NB4 (cell line): Measurements from ENCODE around the gene EFNA3.

Experiments used
- DNase-seq: peaks from one replicate; pipeline ENCODE4 v3.0.0; 2010; ENCODE audit warnings: low read depth
- H3K4me3 ChIP-seq: one replicate; pipeline ENCODE4 v1.5.1; 2011; ENCODE audit warnings: mild to moderate bottlenecking, low read depth, low read length, moderate library complexity
- MYC ChIP-seq: IDR thresholded peaks from 2 replicates; pipeline ENCODE4 v1.6.1; 2011; ENCODE audit warnings: low read depth, low read length
- POLR2A ChIP-seq: IDR thresholded peaks from 2 replicates; pipeline ENCODE4 v1.6.1; 2011; ENCODE audit warnings: mild to moderate bottlenecking; ENCODE audit not compliant: insufficient read length; ENCODE audit errors: extremely low read depth
- TF ChIP-seq, protein P1 (sequence below): IDR thresholded peaks from 2 replicates; pipeline ENCODE4 v1.6.1; 2011; ENCODE audit warnings: low read depth, low read length
- TF ChIP-seq, protein P2 (sequence below): IDR thresholded peaks from one replicate; pipeline ENCODE4 v1.5.1; 2012; ENCODE audit warnings: low read depth, low read length

EFNA3 gene

DNA sequence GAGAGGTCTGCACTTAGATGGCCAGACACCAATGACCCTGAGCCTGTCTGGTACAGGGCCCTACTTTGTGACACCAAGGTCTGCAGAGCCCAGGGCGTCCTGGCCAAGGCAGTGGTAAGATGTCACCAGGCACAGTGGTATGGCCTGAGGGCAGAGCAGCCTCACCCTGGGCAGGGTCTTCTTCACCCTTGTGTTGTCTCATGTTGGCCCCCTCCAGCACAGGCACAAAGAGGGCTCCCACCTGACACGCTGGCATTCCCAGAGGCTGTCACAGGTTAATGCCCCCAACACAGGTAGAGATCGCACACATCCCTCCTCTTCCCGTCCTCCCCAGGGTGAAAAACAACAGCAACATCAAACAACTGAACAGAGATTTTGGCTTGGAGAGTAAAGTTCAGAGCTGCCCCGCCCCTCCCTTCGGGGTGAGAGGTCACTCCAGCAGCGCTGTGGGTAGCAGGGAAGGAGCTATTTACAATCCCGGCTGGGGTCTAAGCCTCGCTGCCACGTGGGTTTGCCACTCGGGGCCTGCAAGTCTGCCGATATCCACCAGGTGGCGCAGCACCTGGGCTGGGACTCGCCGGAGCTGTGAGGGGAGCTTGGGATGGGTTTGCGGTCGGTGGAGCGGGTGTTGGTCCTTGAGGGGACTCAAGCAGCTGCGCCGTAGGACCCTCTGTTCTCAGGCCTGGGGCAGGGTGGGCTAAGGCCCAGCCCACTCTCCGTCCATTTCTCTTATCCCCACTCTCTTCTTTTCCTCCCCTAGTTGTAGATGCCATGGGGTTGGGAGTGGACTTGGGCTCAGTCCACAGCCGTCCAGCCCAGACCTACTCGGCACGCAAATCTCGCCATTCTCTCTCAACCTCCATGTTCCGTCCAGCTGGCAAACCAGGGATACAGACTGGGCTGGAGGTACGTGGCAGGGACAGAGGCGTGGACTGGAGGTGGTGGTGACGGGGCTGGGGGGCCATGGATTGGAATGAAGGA, 12.7 kb downstream of the EFNA3 start:
- peak; percentile 77 for DNase-seq
- TF ChIP-seq, protein P1, sequence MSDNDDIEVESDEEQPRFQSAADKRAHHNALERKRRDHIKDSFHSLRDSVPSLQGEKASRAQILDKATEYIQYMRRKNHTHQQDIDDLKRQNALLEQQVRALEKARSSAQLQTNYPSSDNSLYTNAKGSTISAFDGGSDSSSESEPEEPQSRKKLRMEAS: peak; percentile 96
- no peak for TF ChIP-seq POLR2A
- TF ChIP-seq MYC: peak; percentile 93
- TF ChIP-seq, protein P2, sequence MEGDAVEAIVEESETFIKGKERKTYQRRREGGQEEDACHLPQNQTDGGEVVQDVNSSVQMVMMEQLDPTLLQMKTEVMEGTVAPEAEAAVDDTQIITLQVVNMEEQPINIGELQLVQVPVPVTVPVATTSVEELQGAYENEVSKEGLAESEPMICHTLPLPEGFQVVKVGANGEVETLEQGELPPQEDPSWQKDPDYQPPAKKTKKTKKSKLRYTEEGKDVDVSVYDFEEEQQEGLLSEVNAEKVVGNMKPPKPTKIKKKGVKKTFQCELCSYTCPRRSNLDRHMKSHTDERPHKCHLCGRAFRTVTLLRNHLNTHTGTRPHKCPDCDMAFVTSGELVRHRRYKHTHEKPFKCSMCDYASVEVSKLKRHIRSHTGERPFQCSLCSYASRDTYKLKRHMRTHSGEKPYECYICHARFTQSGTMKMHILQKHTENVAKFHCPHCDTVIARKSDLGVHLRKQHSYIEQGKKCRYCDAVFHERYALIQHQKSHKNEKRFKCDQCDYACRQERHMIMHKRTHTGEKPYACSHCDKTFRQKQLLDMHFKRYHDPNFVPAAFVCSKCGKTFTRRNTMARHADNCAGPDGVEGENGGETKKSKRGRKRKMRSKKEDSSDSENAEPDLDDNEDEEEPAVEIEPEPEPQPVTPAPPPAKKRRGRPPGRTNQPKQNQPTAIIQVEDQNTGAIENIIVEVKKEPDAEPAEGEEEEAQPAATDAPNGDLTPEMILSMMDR: peak; percentile 92
- no peak overlapping the region for H3K4me3 ChIP-seq

DNA sequence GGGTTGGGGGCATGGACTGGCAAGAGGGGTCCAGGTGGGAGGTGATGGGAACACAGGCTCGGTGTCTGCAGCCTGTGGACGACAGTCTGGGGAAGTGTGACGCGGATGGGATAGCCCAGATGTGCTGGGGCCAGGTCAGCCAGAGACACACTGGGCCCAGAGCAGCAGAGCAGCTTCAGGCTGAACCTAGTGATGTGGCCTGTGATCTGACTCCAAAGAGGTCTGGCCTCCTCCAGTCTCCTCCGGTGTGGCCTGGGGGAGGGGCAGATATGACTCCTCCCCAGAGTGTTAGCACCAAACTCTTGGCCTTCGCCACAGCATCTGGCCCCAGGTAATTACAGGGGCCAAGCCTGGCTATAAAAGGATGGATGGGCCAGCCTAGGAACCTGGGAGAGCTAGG, 13.5 kb downstream of the EFNA3 start:
- DNase-seq: no peak
- no peak overlapping the region for H3K4me3 ChIP-seq
- TF ChIP-seq, protein P2: no peak
- TF ChIP-seq, protein P1: no peak
- TF ChIP-seq MYC (no peak), POLR2A (no peak)

DNA sequence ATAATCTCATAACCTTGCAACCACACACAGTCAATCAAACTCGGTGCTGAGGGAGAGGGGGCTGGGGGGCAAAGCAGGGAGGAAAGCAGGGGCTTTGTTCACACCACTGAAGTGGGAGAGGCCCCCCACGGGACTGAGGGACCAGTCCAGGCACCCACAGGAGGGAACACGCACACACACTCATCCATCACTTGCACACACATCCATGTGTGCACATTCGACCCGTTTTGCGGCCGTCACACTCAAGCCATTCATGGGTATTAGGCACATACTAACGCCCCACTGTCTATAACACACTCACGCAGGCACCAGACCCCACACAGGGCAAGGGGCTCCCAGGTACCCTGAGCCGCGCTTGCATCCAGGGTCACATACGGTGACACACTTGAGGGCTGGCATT, 14.0 kb downstream of the EFNA3 start:
- TF ChIP-seq POLR2A (no peak), MYC (no peak)
- TF ChIP-seq, protein P2: no peak
- TF ChIP-seq, protein P1: no peak
- no peak overlapping the region for H3K4me3 ChIP-seq
- no peak for DNase-seq

DNA sequence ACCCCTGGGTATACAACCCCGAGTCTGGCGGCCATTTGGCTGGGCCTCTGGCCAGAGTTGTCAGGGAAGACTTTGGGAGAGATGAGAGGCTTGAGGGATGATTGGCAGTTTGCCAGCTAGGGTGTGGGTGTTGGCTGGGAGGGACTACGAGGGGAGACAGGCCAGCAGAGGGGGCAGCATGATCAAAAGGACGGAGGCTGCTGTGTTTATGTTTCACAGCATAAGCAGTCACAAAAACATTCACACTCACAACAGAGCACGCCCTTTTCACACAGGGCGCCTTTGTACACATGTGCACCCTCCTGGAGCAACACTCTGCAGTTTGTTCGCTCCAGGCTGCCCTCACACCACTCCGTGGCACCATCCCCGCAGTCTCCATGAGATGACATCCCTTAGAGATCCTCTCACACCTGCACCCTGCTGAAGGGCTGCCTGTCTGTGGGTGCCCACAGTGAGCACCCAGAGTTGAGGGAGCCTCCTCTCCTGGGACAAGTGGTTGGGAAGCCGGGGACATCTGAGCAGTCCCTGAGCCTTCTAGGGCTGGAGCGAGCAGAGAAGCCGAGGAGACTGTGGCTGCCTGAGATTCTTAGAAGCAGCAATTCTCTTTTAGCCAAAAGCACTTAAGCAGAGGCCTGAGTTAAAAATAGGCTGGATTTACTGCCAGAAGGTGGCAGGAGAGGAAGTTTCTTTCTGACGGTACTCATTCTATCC, 15.4 kb downstream of the EFNA3 start:
- DNase-seq: peak; percentile 54
- TF ChIP-seq, protein P1: no peak
- TF ChIP-seq, protein P2: peak; percentile 47
- H3K4me3 ChIP-seq: no peak overlapping the region

DNA sequence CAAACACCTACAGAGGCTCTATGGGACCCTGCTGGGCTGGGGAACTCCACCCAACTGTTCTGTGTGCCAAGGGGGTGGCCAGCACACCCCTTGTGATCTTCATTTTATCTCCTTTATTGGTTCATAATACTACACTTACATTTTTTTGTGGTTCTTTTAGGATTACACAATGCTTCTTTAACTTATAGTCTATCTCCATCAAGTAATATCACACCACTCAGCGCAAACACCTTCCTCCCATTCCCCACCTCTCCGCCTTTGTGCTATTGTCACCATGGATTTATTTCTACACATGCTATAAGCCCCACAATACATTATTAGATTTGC, 15.9 kb downstream of the EFNA3 start:
- no peak overlapping the region for H3K4me3 ChIP-seq
- DNase-seq: no peak
- TF ChIP-seq, protein P1: no peak
- TF ChIP-seq MYC: no peak
- TF ChIP-seq, protein P2: no peak
- no peak for TF ChIP-seq POLR2A
